Gastrocnemius medialis (tissue), 4 donors: ENCODE measurements around the gene LMTK2.

Source experiments
- CTCF ChIP-seq, 5 experiments: fragments of 450-650 bp in 3 of 5; fragments of 200-600 bp in 2 of 5; sonication (generic) in 2 of 5; IDR thresholded peaks in 4 of 5; conservative IDR thresholded peaks in 1 of 5; 1 replicate in 4 of 5; 2 replicates in 1 of 5; pipeline ENCODE4 v1.5.1; 2016 to 2019; ENCODE audit warnings: antibody characterized with exemption in 5 of 5, mild to moderate bottlenecking in 3 of 5, moderate library complexity in 3 of 5
- POLR2A ChIP-seq, 2 donors: fragments of 450-650 bp; IDR thresholded peaks; one replicate each; pipeline ENCODE4 v1.6.1; 2017; ENCODE audit warnings: antibody characterized with exemption in 2 of 2, mild to moderate bottlenecking in 2 of 2, moderate library complexity in 2 of 2

- TF ChIP-seq CTCF (IDR thresholded peaks at IDR 0.05 in 4 of 5, conservative IDR thresholded peaks at IDR 0.05 in 1 of 5) (no peak), POLR2A (IDR thresholded peaks at IDR 0.05) (no peak)
These were observed 105.2 kb downstream of the LMTK2 start for GRCh38 chr7:98211676-98212531.
